IMR-90 (cell line): ENCODE results near the gene ATP4B. TPM values are rescaled to one million over a fixed set of nuclear protein-coding genes. Genes with fewer than 3 reads are reported as not detected.

ENCODE experiments used
- ATAC-seq: fragments of 200-7000 bp; cut with Tn5 transposase; 2 replicates; pipeline ENCODE4 v1.9.1; 2020; ENCODE audit warnings: low read depth, mild to moderate bottlenecking, moderate library complexity
- BruUV-seq: library from RNA; stranded (reverse); fragments of 400-500 nt; replicated peaks from 2 replicates; lab custom pipeline; 2021; lab: Mats Ljungman, UMichigan
- CTCF ChIA-PET: fragments of 300-600 bp; formaldehyde crosslinking; extraction: SDS; loops from one replicate; lab custom pipeline; 2021; ENCODE audit warnings: antibody characterized with exemption; lab: Yijun Ruan, JAX
- POLR2A ChIA-PET: fragments of 300-600 bp; sonication (Branson Sonifier 250); formaldehyde crosslinking; loops from one replicate; lab custom pipeline; 2022; ENCODE audit warnings: antibody characterized with exemption; ENCODE audit not compliant: unreplicated experiment; lab: Charles Lee
- DNase-seq: peaks from one replicate; pipeline ENCODE4 v3.0.0; 2013
- H2AFZ ChIP-seq: replicated peaks from 2 replicates; pipeline ENCODE3; 2013; ENCODE audit warnings: low read length, mild to moderate bottlenecking; ENCODE audit not compliant: poor library complexity
- H2AK5ac ChIP-seq: 2 replicates; pipeline ENCODE4 v1.6.1; 2013; ENCODE audit warnings: low read depth, low read length, inconsistent platforms
- H2AK9ac ChIP-seq: replicated peaks from 2 replicates; pipeline ENCODE3; 2013; ENCODE audit warnings: mild to moderate bottlenecking, low read depth, low read length, moderate library complexity; ENCODE audit not compliant: poor library complexity
- H2BK120ac ChIP-seq: 2 replicates; pipeline ENCODE4 v1.6.1; 2013; ENCODE audit warnings: low read depth, low read length, inconsistent platforms
- H2BK15ac ChIP-seq: 3 replicates; pipeline ENCODE4 v1.6.1; 2013; ENCODE audit warnings: low read depth, low read length, inconsistent platforms
- H2BK20ac ChIP-seq: 2 replicates; pipeline ENCODE4 v1.6.1; 2013; ENCODE audit warnings: low read depth, mild to moderate bottlenecking, inconsistent platforms, low read length, moderate library complexity
- H2BK5ac ChIP-seq: 2 replicates; pipeline ENCODE4 v1.6.1; 2013; ENCODE audit warnings: mild to moderate bottlenecking, low read depth, low read length, inconsistent platforms; ENCODE audit not compliant: poor library complexity, severe bottlenecking
- H3K14ac ChIP-seq: replicated peaks from 2 replicates; pipeline ENCODE4 v1.6.1; 2013; ENCODE audit warnings: low read depth, low read length, inconsistent platforms
- H3K18ac ChIP-seq: 2 replicates; pipeline ENCODE4 v1.6.1; 2013; ENCODE audit warnings: low read depth, low read length, control low read depth
- H3K23ac ChIP-seq: 2 replicates; pipeline ENCODE4 v1.6.1; 2013; ENCODE audit warnings: low read depth, low read length, inconsistent platforms
- H3K27ac ChIP-seq: 2 replicates; pipeline ENCODE4 v1.5.1; 2013; ENCODE audit warnings: mild to moderate bottlenecking, control low read depth, low read length; ENCODE audit not compliant: insufficient read depth
- H3K27me3 ChIP-seq: 2 replicates; pipeline ENCODE4 v1.6.1; 2013; ENCODE audit warnings: low read length; ENCODE audit not compliant: control insufficient read depth, insufficient read depth
- H3K36me3 ChIP-seq: 2 replicates; pipeline ENCODE4 v1.6.1; 2013; ENCODE audit warnings: low read length, mixed read lengths; ENCODE audit not compliant: control insufficient read depth, insufficient read depth
- H3K4ac ChIP-seq: 2 replicates; pipeline ENCODE4 v1.6.1; 2013; ENCODE audit warnings: low read depth, low read length, inconsistent platforms
- H3K4me1 ChIP-seq: 2 replicates; pipeline ENCODE4 v1.6.1; 2013; ENCODE audit warnings: low read length, mixed read lengths; ENCODE audit not compliant: control insufficient read depth, insufficient read depth
- H3K4me2 ChIP-seq: 2 replicates; pipeline ENCODE4 v1.6.1; 2013; ENCODE audit warnings: low read depth, mild to moderate bottlenecking, control low read depth, low read length, moderate library complexity
- H3K4me3 ChIP-seq: 2 replicates; pipeline ENCODE4 v1.5.1; 2013; ENCODE audit warnings: low read depth, mild to moderate bottlenecking, control low read depth, low read length, moderate library complexity; ENCODE audit not compliant: insufficient read depth
- H3K56ac ChIP-seq: 2 replicates; pipeline ENCODE4 v1.6.1; 2013; ENCODE audit warnings: low read length, inconsistent platforms; ENCODE audit not compliant: insufficient read depth; ENCODE audit errors: extremely low read depth
- H3K79me1 ChIP-seq, 2 experiments: 2 replicates each; pipeline ENCODE4 v1.6.1; 2013; ENCODE audit warnings: low read length in 2 of 2, inconsistent platforms in 1 of 2, low read depth in 1 of 2
- H3K9ac ChIP-seq: 2 replicates; pipeline ENCODE4 v1.6.1; 2013; ENCODE audit warnings: low read depth, low read length, control low read depth
- H3K9me1 ChIP-seq: 2 replicates; pipeline ENCODE4 v1.6.1; 2013; ENCODE audit warnings: low read length, inconsistent platforms; ENCODE audit not compliant: insufficient read depth
- H3K9me3 ChIP-seq: 2 replicates; pipeline ENCODE4 v1.6.1; 2013; ENCODE audit warnings: low read length; ENCODE audit not compliant: control insufficient read depth, insufficient read depth
- H4K20me1 ChIP-seq: 2 replicates; pipeline ENCODE4 v1.6.1; 2013; ENCODE audit warnings: low read length, inconsistent platforms; ENCODE audit not compliant: insufficient read depth
- H4K5ac ChIP-seq: 2 replicates; pipeline ENCODE4 v1.6.1; 2013; ENCODE audit warnings: mild to moderate bottlenecking, low read depth, low read length, control low read depth
- H4K8ac ChIP-seq, 2 experiments: 2 replicates each; pipeline ENCODE4 v1.6.1; 2013; ENCODE audit warnings: low read depth in 2 of 2, low read length in 2 of 2, control low read depth in 1 of 2, inconsistent platforms in 1 of 2
- H4K91ac ChIP-seq: 2 replicates; pipeline ENCODE4 v1.6.1; 2013; ENCODE audit warnings: low read depth, low read length, inconsistent platforms; ENCODE audit not compliant: insufficient read depth
- BHLHE40 ChIP-seq: fragments of 150-350 bp; IDR thresholded peaks from 2 replicates; pipeline ENCODE4 v1.6.1; 2016; ENCODE audit warnings: mild to moderate bottlenecking, low read depth, low read length
- CEBPB ChIP-seq: IDR thresholded peaks from 2 replicates; pipeline ENCODE4 v1.6.1; 2012; ENCODE audit warnings: low read depth, low read length, improper control_type of control experiment
- CHD1 ChIP-seq: IDR thresholded peaks from 2 replicates; pipeline ENCODE4 v1.6.1; 2012; ENCODE audit warnings: low read depth, low read length, improper control_type of control experiment
- CTCF ChIP-seq: conservative IDR thresholded peaks from 2 replicates; pipeline ENCODE4 v1.5.1; 2012; ENCODE audit warnings: mild to moderate bottlenecking, low read depth, low read length, improper control_type of control experiment
- ELK1 ChIP-seq: fragments of 150-350 bp; IDR thresholded peaks from 2 replicates; pipeline ENCODE4 v1.6.1; 2016; ENCODE audit warnings: low read depth, mild to moderate bottlenecking, low read length, moderate library complexity, borderline replicate concordance
- FOS ChIP-seq: fragments of 150-350 bp; IDR thresholded peaks from 2 replicates; pipeline ENCODE4 v1.6.1; 2016; ENCODE audit warnings: low read depth, low read length
- MAFK ChIP-seq: IDR thresholded peaks from 2 replicates; pipeline ENCODE4 v1.6.1; 2012; ENCODE audit warnings: low read depth, low read length, improper control_type of control experiment
- MAZ ChIP-seq: IDR thresholded peaks from 2 replicates; pipeline ENCODE4 v1.6.1; 2012; ENCODE audit warnings: low read depth, mild to moderate bottlenecking, low read length, improper control_type of control experiment, moderate library complexity, borderline replicate concordance
- MXI1 ChIP-seq: IDR thresholded peaks from 2 replicates; pipeline ENCODE4 v1.6.1; 2012; ENCODE audit warnings: low read depth, mild to moderate bottlenecking, low read length, moderate library complexity, borderline replicate concordance
- NFE2L2 ChIP-seq: fragments of 150-350 bp; IDR thresholded peaks from 2 replicates; pipeline ENCODE4 v1.6.1; 2016; ENCODE audit warnings: low read depth, mild to moderate bottlenecking, low read length
- POLR2A ChIP-seq: IDR thresholded peaks from 2 replicates; pipeline ENCODE4 v1.6.1; 2012; ENCODE audit warnings: mild to moderate bottlenecking, low read depth, low read length
- RAD21 ChIP-seq: IDR thresholded peaks from 2 replicates; pipeline ENCODE4 v1.6.1; 2012; ENCODE audit warnings: low read length, improper control_type of control experiment
- RCOR1 ChIP-seq: IDR thresholded peaks from 2 replicates; pipeline ENCODE4 v1.6.1; 2012; ENCODE audit warnings: mild to moderate bottlenecking, low read length, improper control_type of control experiment; ENCODE audit not compliant: insufficient replicate concordance
- RFX5 ChIP-seq: IDR thresholded peaks from 2 replicates; pipeline ENCODE4 v1.8.0; 2012; ENCODE audit warnings: low read depth, mild to moderate bottlenecking, low read length, moderate library complexity
- SMC3 ChIP-seq: fragments of 150-350 bp; IDR thresholded peaks from 2 replicates; pipeline ENCODE4 v1.6.1; 2016; ENCODE audit warnings: low read depth, mild to moderate bottlenecking, antibody characterized with exemption, low read length, moderate library complexity
- WGBS, 2 experiments: methylation state at CpG; one replicate each; pipeline versions ENCODE4 v1.1.5 to v1.1.7; 2013; ENCODE audit warnings: missing lambda C conversion rate in 2 of 2; ENCODE audit not compliant: insufficient read length in 1 of 2; ENCODE audit errors: extremely low coverage in 2 of 2; 5-methylcytosine and 5-hydroxymethylcytosine counted together
- dilution Hi-C: fragments of 300-500 bp; cut with HindIII; formaldehyde crosslinking; loops from one replicate; pipeline ENCODE4 v1.14.3; 2018; ENCODE audit warnings: low sequenced_read_pairs; ENCODE audit not compliant: unreplicated experiment
- in situ Hi-C: fragments of 300-500 bp; cut with MboI; formaldehyde crosslinking; loops from 3 replicates; pipeline ENCODE4 v1.14.3; 2019; ENCODE audit warnings: low sequenced_read_pairs, inconsistent platforms, mixed read lengths
- intact Hi-C: fragments of 100-400 bp; cut with micrococcal nuclease; formaldehyde crosslinking; loops from 2 replicates; pipeline ENCODE4 v1.10.0; 2022
- polyA plus RNA-seq, 3 experiments: library from polyadenylated mRNA; depleted of rRNA; stranded (reverse); fragments of >200 nt; gene quantifications; 2 replicates each; pipeline ENCODE4 v1.2.3, GENCODE V29; 2012; ENCODE audit warnings: low replicate concordance in 1 of 3
- total RNA-seq: library from RNA; depleted of rRNA; stranded (reverse); fragments of >200 nt; gene quantifications from 2 replicates; pipeline ENCODE4 v1.2.3, GENCODE V29; 2012

The ATP4B gene
- total and polyA plus RNA-seq, 2 of the 4 experiments (the other 2 are of a cell fraction), result not detected

- no peaks in the 10 kb centered on the region for H3K27me3 ChIP-seq
- H4K20me1 ChIP-seq, result peaks cover 56% of the 10 kb centered on the region
- peaks cover 46% of the 10 kb centered on the region for H3K36me3 ChIP-seq
- H2AK5ac ChIP-seq, result no peak overlapping the region
- no peak overlapping the region for H3K4ac ChIP-seq
- dilution Hi-C loops, result no loop called here
- no peaks in the 10 kb centered on the region for H3K9me3 ChIP-seq
- H4K91ac ChIP-seq, result no peak overlapping the region
- 98% methylated on average over 9 of the region's 30 CpGs; no CpG with 5 or more reads in 1 of the 2 experiments for WGBS, 2 experiments
- peaks cover 20% of the 10 kb centered on the region for H3K9me1 ChIP-seq
- no peak overlapping the region for H3K27ac ChIP-seq
- no peak overlapping the region for H3K4me3 ChIP-seq
- H3K4me1 ChIP-seq, result peaks cover 13% of the 10 kb centered on the region
- intact Hi-C loops, result no loop called here
- ChIA-PET CTCF (no interaction called here), POLR2A (no interaction called here)
- H3K23ac ChIP-seq, result no peak overlapping the region
- ATAC-seq (no peak), DNase-seq (no peak)
- no peak overlapping the region for H3K56ac ChIP-seq
- no peak overlapping the region for H2BK120ac ChIP-seq
- H2BK5ac ChIP-seq, result no peak overlapping the region
- H3K9ac ChIP-seq, result no peak overlapping the region
- peaks cover 31 to 91% of the 10 kb centered on the region in 2 experiments for H3K79me1 ChIP-seq
- BruUV-seq, result no TSS peak
- H2BK20ac ChIP-seq, result 0 out of 2 replicates have a peak overlapping the region, but pooled peaks have one; percentile 18
- H3K14ac ChIP-seq, result no peak overlapping the region; the same call in 1 of the 2 replicates
- H3K18ac ChIP-seq, result no peak overlapping the region
- no peak overlapping the region for H3K4me2 ChIP-seq
- H2AFZ ChIP-seq, result no peak overlapping the region
- peak overlapping the region; percentile 26 for H2AK9ac ChIP-seq
- H2BK15ac ChIP-seq, result no peak overlapping the region
- H4K5ac ChIP-seq, result no peak overlapping the region
- in situ Hi-C loops, result no loop called here
- H4K8ac ChIP-seq, result no peak overlapping the region
- no peak for TF ChIP-seq CEBPB
- no peak for TF ChIP-seq RAD21
- TF ChIP-seq CHD1, result no peak
- no peak for TF ChIP-seq POLR2A
- no peak for TF ChIP-seq RCOR1
- TF ChIP-seq FOS, result no peak
- no peak for TF ChIP-seq RFX5
- no peak for TF ChIP-seq MAZ
- no peak for TF ChIP-seq MAFK
- TF ChIP-seq SMC3, result no peak
- no peak for TF ChIP-seq ELK1
- no peak for TF ChIP-seq MXI1
- TF ChIP-seq NFE2L2, result no peak
- TF ChIP-seq CTCF, result no peak
- no peak for TF ChIP-seq BHLHE40
Observed at GRCh38 chr13:113628291-113629270, 29.4 kb downstream of the ATP4B start.
